GM21360 (cell line): ENCODE measurements around the gene RASSF5.

ENCODE experiments used
- ATAC-seq: cut with Tn5 transposase; IDR thresholded peaks from one replicate; pipeline ENCODE4 v1.9.1; 2021; ENCODE audit warnings: mild to moderate bottlenecking, moderate library complexity; ENCODE audit not compliant: unreplicated experiment

Gene RASSF5

GRCh38 chr1:206513312-206514111 is 6.2 kb downstream of the RASSF5 start:
- ATAC-seq = no peak

- ATAC-seq = no peak
These were observed 7.6 kb downstream of the RASSF5 start for GRCh38 chr1:206514813-206515387.

GRCh38 chr1:206516728-206516990 is 9.3 kb downstream of the RASSF5 start:
- ATAC-seq = no peak

GRCh38 chr1:206517784-206518183 is 10.5 kb downstream of the RASSF5 start:
- no peak for ATAC-seq

GRCh38 chr1:206518206-206518605 is 10.9 kb downstream of the RASSF5 start:
- ATAC-seq = no peak

- no peak for ATAC-seq
These were observed 11.4 kb downstream of the RASSF5 start for GRCh38 chr1:206518743-206519142.

GRCh38 chr1:206521127-206521526 is 13.8 kb downstream of the RASSF5 start:
- no peak for ATAC-seq

GRCh38 chr1:206521694-206522402 is 14.5 kb downstream of the RASSF5 start:
- ATAC-seq = no peak

- no peak for ATAC-seq
These were observed 17.5 kb downstream of the RASSF5 start for GRCh38 chr1:206524739-206525364.

- ATAC-seq = no peak
These were observed 19.0 kb downstream of the RASSF5 start for GRCh38 chr1:206526064-206526911.

- ATAC-seq = no peak
These were observed 22.1 kb downstream of the RASSF5 start for GRCh38 chr1:206529425-206529824.

GRCh38 chr1:206532368-206532767 is 25.0 kb downstream of the RASSF5 start:
- no peak for ATAC-seq

GRCh38 chr1:206534552-206534951 is 27.2 kb downstream of the RASSF5 start:
- no peak for ATAC-seq

GRCh38 chr1:206535853-206536188 is 28.5 kb downstream of the RASSF5 start:
- ATAC-seq = no peak

- no peak for ATAC-seq
These were observed 29.8 kb downstream of the RASSF5 start for GRCh38 chr1:206537141-206537540.

GRCh38 chr1:206538086-206538770 is 30.9 kb downstream of the RASSF5 start:
- no peak for ATAC-seq

- ATAC-seq = no peak
These were observed 31.7 kb downstream of the RASSF5 start for GRCh38 chr1:206538901-206539640.

- no peak for ATAC-seq
These were observed 32.9 kb downstream of the RASSF5 start for GRCh38 chr1:206540044-206540780.

- ATAC-seq = no peak
These were observed 34.0 kb downstream of the RASSF5 start for GRCh38 chr1:206541236-206541833.
